Loucy (cell line): ENCODE data around the gene CYSTM1.

ENCODE experiments used
- EZH2phosphoT487 ChIP-seq: fragments of 200-600 bp; IDR thresholded peaks from 2 replicates; pipeline ENCODE4 v1.6.1; 2018; ENCODE audit warnings: antibody characterized with exemption, mild to moderate bottlenecking, moderate library complexity, borderline replicate concordance
- TF ChIP-seq, protein P1 (sequence below): fragments of 200-600 bp; sonication (generic); conservative IDR thresholded peaks from 2 replicates; pipeline ENCODE4 v1.5.1; 2014; ENCODE audit warnings: mild to moderate bottlenecking, antibody characterized with exemption, low read length

DNA sequence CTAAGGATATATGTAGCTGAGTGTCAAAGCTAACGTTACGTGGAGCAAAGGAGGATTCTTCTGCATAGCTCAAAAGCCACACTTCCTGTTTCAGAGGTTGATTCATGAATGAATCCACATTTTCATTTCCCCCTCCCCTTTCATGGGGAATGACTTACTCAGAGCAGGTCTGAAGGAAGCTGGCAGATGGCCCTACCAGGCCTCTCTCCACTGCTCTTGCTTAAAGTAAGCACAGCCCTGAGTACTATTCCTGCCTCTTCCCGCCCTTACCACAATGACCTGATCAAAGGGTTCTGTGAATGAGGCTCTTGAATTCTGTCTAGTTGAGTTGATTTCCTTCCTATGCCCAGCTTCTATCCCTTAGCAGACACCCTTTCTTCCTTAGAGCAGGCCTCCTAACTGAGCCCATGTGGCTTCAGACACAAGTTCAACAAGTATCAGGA lies 43.0 kb upstream of the CYSTM1 start:
- TF ChIP-seq, protein P1, sequence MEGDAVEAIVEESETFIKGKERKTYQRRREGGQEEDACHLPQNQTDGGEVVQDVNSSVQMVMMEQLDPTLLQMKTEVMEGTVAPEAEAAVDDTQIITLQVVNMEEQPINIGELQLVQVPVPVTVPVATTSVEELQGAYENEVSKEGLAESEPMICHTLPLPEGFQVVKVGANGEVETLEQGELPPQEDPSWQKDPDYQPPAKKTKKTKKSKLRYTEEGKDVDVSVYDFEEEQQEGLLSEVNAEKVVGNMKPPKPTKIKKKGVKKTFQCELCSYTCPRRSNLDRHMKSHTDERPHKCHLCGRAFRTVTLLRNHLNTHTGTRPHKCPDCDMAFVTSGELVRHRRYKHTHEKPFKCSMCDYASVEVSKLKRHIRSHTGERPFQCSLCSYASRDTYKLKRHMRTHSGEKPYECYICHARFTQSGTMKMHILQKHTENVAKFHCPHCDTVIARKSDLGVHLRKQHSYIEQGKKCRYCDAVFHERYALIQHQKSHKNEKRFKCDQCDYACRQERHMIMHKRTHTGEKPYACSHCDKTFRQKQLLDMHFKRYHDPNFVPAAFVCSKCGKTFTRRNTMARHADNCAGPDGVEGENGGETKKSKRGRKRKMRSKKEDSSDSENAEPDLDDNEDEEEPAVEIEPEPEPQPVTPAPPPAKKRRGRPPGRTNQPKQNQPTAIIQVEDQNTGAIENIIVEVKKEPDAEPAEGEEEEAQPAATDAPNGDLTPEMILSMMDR = no peak
- no peak for TF ChIP-seq EZH2phosphoT487
